B cell (primary cell): Measurements from ENCODE around the gene RAB12.

Source experiments
- CTCF ChIP-seq: fragments of 200-600 bp; IDR thresholded peaks from one replicate; pipeline ENCODE4 v1.8.0; 2022; ENCODE audit warnings: antibody characterized with exemption, mild to moderate bottlenecking
- EZH2 ChIP-seq: IDR thresholded peaks from 2 replicates; pipeline ENCODE4 v1.6.1; 2012; ENCODE audit warnings: borderline replicate concordance, low read depth, mild to moderate bottlenecking, moderate library complexity, low read length; ENCODE audit not compliant: insufficient read depth, poor library complexity, severe bottlenecking

DNA sequence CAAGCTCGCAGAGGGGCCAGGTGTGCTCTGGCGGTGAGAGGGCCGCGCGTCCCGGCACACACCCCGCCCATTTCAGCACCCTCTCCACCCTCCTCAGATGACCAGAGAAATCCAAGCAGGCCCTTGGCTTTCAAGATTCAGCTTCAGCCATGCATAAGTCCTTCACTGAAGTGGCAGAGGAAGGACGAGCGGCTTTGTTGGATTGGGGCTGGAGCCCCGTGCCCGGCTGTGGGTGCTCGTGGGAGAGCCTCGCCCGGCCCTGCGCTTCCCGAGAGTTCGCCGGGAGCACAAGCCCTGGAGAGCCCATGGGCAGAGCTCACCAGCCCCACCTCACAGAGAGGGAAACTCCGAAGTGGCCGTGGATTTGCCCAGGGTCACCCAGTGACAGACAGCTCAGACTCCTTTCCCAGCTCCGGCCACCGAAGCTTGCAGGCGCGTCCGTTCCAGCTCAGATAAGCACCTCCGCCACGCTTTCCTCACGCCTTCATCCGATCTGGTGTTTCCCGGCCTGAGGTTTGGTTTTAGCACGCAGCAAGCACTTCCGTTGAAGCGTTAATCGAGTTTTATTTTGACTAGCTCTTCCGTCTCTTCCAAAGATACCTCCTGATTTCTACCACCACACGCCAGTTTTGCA lies 50.5 kb downstream of the RAB12 start:
- no peak for TF ChIP-seq CTCF
- no peak for TF ChIP-seq EZH2
